Brain microvascular endothelial cell (primary cell): Measurements from ENCODE around the gene SH3PXD2B.
"Not testable (repeated sequence)": the region's sequence is repeated elsewhere in the genome, so short reads cannot be mapped to it uniquely, and the experiment has no call there.

Experiments
- DNase-seq: peaks from one replicate; pipeline ENCODE4 v3.0.0-alpha.2; 2020
- H3K27ac ChIP-seq: fragments of 250-450 bp; sonication (Bioruptor Pico); 2 replicates; pipeline ENCODE4 v1.5.1; 2020; ENCODE audit warnings: mild to moderate bottlenecking, moderate library complexity
- H3K27me3 ChIP-seq: fragments of 250-450 bp; sonication (Bioruptor Pico); replicated peaks from 2 replicates; pipeline ENCODE4 v1.5.1; 2020; ENCODE audit warnings: mild to moderate bottlenecking
- H3K36me3 ChIP-seq: fragments of 250-450 bp; sonication (Bioruptor Pico); replicated peaks from 2 replicates; pipeline ENCODE4 v1.5.1; 2020; ENCODE audit warnings: mild to moderate bottlenecking
- H3K4me3 ChIP-seq: 2 replicates; pipeline ENCODE4 v1.5.1; 2011; ENCODE audit warnings: low read depth, mild to moderate bottlenecking, control low read depth, low read length, moderate library complexity
- CTCF ChIP-seq: IDR thresholded peaks from 2 replicates; pipeline ENCODE4 v1.5.1; 2011; ENCODE audit warnings: low read depth, mild to moderate bottlenecking, moderate library complexity, low read length, control low read depth, inconsistent platforms; ENCODE audit errors: missing control alignments
- in situ Hi-C: cut with HindIII; loops from 2 replicates; pipeline ENCODE4 v1.10.0; 2017; ENCODE audit warnings: low sequenced_read_pairs, low pct_ligation_motif_present

SH3PXD2B gene

GRCh38 chr5:172399826-172400225 is 54.5 kb downstream of the SH3PXD2B start:
- Histone ChIP-seq H3K4me3 (no peak overlapping the region), H3K27me3 (no peaks in the 10 kb centered on the region), H3K36me3 (peaks cover 14% of the 10 kb centered on the region), H3K27ac (no peak overlapping the region)
- TF ChIP-seq CTCF: no peak
- DNase-seq: no peak
- in situ Hi-C loops: no loop called here

- no peak for DNase-seq
- in situ Hi-C loops: no loop called here
- peaks cover 14% of the 10 kb centered on the region for H3K36me3 ChIP-seq
- no peak overlapping the region for H3K4me3 ChIP-seq
- no peak for TF ChIP-seq CTCF
- H3K27ac ChIP-seq: no peak overlapping the region
- no peaks in the 10 kb centered on the region for H3K27me3 ChIP-seq
These were observed 55.0 kb downstream of the SH3PXD2B start for GRCh38 chr5:172399336-172399735.

- H3K27me3 ChIP-seq, in situ Hi-C loops, H3K4me3 ChIP-seq, H3K27ac ChIP-seq, DNase-seq: not testable (repeated sequence)
- peaks cover 14% of the 10 kb centered on the region for H3K36me3 ChIP-seq
These were observed 55.7 kb downstream of the SH3PXD2B start for GRCh38 chr5:172398645-172399044.

- H3K27me3 ChIP-seq, in situ Hi-C loops, DNase-seq, H3K4me3 ChIP-seq, H3K27ac ChIP-seq: not testable (repeated sequence)
- peaks cover 12% of the 10 kb centered on the region for H3K36me3 ChIP-seq
These were observed 57.3 kb downstream of the SH3PXD2B start for GRCh38 chr5:172396994-172397393.

- peaks cover 13% of the 10 kb centered on the region for H3K36me3 ChIP-seq
- H3K4me3 ChIP-seq: no peak overlapping the region
- DNase-seq: no peak
- no peak overlapping the region for H3K27ac ChIP-seq
- H3K27me3 ChIP-seq: no peaks in the 10 kb centered on the region
- in situ Hi-C loops: no loop called here
- no peak for TF ChIP-seq CTCF
These were observed 58.1 kb downstream of the SH3PXD2B start for GRCh38 chr5:172396220-172396619.

GRCh38 chr5:172395483-172395882 is 58.8 kb downstream of the SH3PXD2B start:
- no peak overlapping the region for H3K27ac ChIP-seq
- peaks cover 19% of the 10 kb centered on the region for H3K36me3 ChIP-seq
- in situ Hi-C loops: no loop called here
- H3K4me3 ChIP-seq: no peak overlapping the region
- no peak for TF ChIP-seq CTCF
- peak; percentile 55 for DNase-seq
- H3K27me3 ChIP-seq: no peaks in the 10 kb centered on the region

GRCh38 chr5:172389578-172390112 is 64.7 kb downstream of the SH3PXD2B start:
- Histone ChIP-seq H3K4me3 (no peak overlapping the region), H3K36me3 (peaks cover 27% of the 10 kb centered on the region), H3K27ac (no peak overlapping the region), H3K27me3 (no peaks in the 10 kb centered on the region)
- TF ChIP-seq CTCF: peak; percentile 38
- no peak for DNase-seq
- in situ Hi-C loops: no loop called here
